SU-DHL-6 (cell line): Measurements from ENCODE around the gene CD8A.

Source experiments
- H2AFZ ChIP-seq: fragments of 200-600 bp; sonication (generic); 2 replicates; pipeline ENCODE4 v1.6.1; 2014; ENCODE audit warnings: low read depth, mild to moderate bottlenecking, moderate library complexity, mixed read lengths, antibody characterized with exemption, low read length; ENCODE audit not compliant: severe bottlenecking
- H3F3A ChIP-seq: fragments of 200-600 bp; shearing (Covaris generic); 2 replicates; pipeline ENCODE4 v1.6.0; 2016; ENCODE audit warnings: antibody characterized with exemption, mild to moderate bottlenecking; ENCODE audit not compliant: insufficient read depth
- H3K27ac ChIP-seq: fragments of 200-600 bp; sonication (generic); 2 replicates; pipeline ENCODE4 v1.5.1; 2016; ENCODE audit warnings: low read depth, mild to moderate bottlenecking, low read length, moderate library complexity, mixed read lengths
- H3K27me3 ChIP-seq: fragments of 200-600 bp; sonication (generic), shearing (Covaris generic); 2 replicates; pipeline ENCODE4 v1.6.0; 2014; ENCODE audit warnings: mild to moderate bottlenecking, low read length
- H3K36me3 ChIP-seq: fragments of 200-600 bp; sonication (generic); 2 replicates; pipeline ENCODE4 v1.6.1; 2014; ENCODE audit warnings: mild to moderate bottlenecking, low read length, mixed read lengths
- H3K4me2 ChIP-seq: fragments of 300-600, 200-600 bp; shearing (Covaris generic), sonication (generic); 2 replicates; pipeline ENCODE4 v1.6.0; 2014; ENCODE audit warnings: low read length, low read depth, mild to moderate bottlenecking; ENCODE audit not compliant: poor library complexity, severe bottlenecking
- H3K4me3 ChIP-seq: fragments of 200-600 bp; sonication (generic); 2 replicates; pipeline ENCODE4 v1.5.1; 2014; ENCODE audit warnings: antibody characterized with exemption, low read length, mild to moderate bottlenecking, mixed read lengths; ENCODE audit not compliant: insufficient read depth, poor library complexity, severe bottlenecking
- H3K79me2 ChIP-seq: fragments of 200-600 bp; sonication (generic); 2 replicates; pipeline ENCODE4 v1.6.1; 2014; ENCODE audit warnings: mild to moderate bottlenecking, low read length, moderate library complexity; ENCODE audit not compliant: insufficient read depth
- H3K9ac ChIP-seq: fragments of 200-600 bp; sonication (generic); 2 replicates; pipeline ENCODE4 v1.7.0; 2014; ENCODE audit warnings: mild to moderate bottlenecking, low read length
- H3K9me2 ChIP-seq: fragments of 200-600 bp; sonication (generic); replicated peaks from 2 replicates; pipeline ENCODE4 v1.6.1; 2014; ENCODE audit warnings: low read length; ENCODE audit not compliant: insufficient read depth
- H3K9me3 ChIP-seq: fragments of 200-600 bp; sonication (generic); 2 replicates; pipeline ENCODE4 v1.6.1; 2014; ENCODE audit warnings: low read length, mixed read lengths; ENCODE audit not compliant: insufficient read depth
- H4K20me1 ChIP-seq: fragments of 200-600 bp; sonication (generic); 2 replicates; pipeline ENCODE4 v1.6.1; 2014; ENCODE audit warnings: low read depth, mild to moderate bottlenecking, antibody characterized with exemption, low read length, moderate library complexity, mixed read lengths
- CTCF ChIP-seq: fragments of 200-600 bp; sonication (generic); IDR thresholded peaks from one replicate; pipeline ENCODE4 v1.5.1; 2017; ENCODE audit warnings: antibody characterized with exemption, mild to moderate bottlenecking, low read length, moderate library complexity; ENCODE audit not compliant: insufficient read depth, poor library complexity, severe bottlenecking
- EZH2phosphoT487 ChIP-seq: fragments of 200-600 bp; sonication (generic), shearing (Covaris generic); conservative IDR thresholded peaks from 2 replicates; pipeline ENCODE4 v1.6.1; 2018; ENCODE audit warnings: mild to moderate bottlenecking, antibody characterized with exemption, low read length, moderate library complexity, mixed read lengths

CD8A gene

GRCh38 chr2:86786001-86786536 is 4.6 kb downstream of the CD8A start:
- Histone ChIP-seq H4K20me1 (no peaks in the 10 kb centered on the region), H3K4me2 (no peak overlapping the region), H3F3A (no peaks in the 10 kb centered on the region), H3K27ac (no peak overlapping the region), H2AFZ (no peak overlapping the region), H3K9ac (no peak overlapping the region), H3K27me3 (no peaks in the 10 kb centered on the region), H3K79me2 (no peaks in the 10 kb centered on the region), H3K9me2 (no peaks in the 10 kb centered on the region), H3K9me3 (no peaks in the 10 kb centered on the region), H3K4me3 (no peak overlapping the region), H3K36me3 (no peaks in the 10 kb centered on the region)
- TF ChIP-seq EZH2phosphoT487 (no peak), CTCF (no peak)

GRCh38 chr2:86785456-86785855 is 5.3 kb downstream of the CD8A start:
- Histone ChIP-seq H3K36me3 (no peaks in the 10 kb centered on the region), H3K9ac (no peak overlapping the region), H3K27me3 (no peaks in the 10 kb centered on the region), H3K9me3 (no peaks in the 10 kb centered on the region), H3K4me3 (no peak overlapping the region), H3K27ac (no peak overlapping the region), H3K9me2 (no peaks in the 10 kb centered on the region), H2AFZ (no peak overlapping the region), H3K4me2 (no peak overlapping the region), H4K20me1 (no peaks in the 10 kb centered on the region), H3F3A (no peaks in the 10 kb centered on the region), H3K79me2 (no peaks in the 10 kb centered on the region)
- no peak for TF ChIP-seq EZH2phosphoT487

GRCh38 chr2:86783615-86784339 is 6.9 kb downstream of the CD8A start:
- no peak overlapping the region for H2AFZ ChIP-seq

More at GRCh38 chr2:86783615-86784339, 6.9 kb downstream of the CD8A start:
- H3K27me3 ChIP-seq: no peaks in the 10 kb centered on the region
- H3K36me3 ChIP-seq: no peaks in the 10 kb centered on the region
- no peak overlapping the region for H3K9ac ChIP-seq
- no peaks in the 10 kb centered on the region for H3F3A ChIP-seq
- no peak overlapping the region for H3K27ac ChIP-seq
- no peaks in the 10 kb centered on the region for H4K20me1 ChIP-seq
- no peaks in the 10 kb centered on the region for H3K79me2 ChIP-seq
- no peaks in the 10 kb centered on the region for H3K9me3 ChIP-seq
- TF ChIP-seq CTCF (no peak), EZH2phosphoT487 (no peak)
- no peaks in the 10 kb centered on the region for H3K9me2 ChIP-seq
- no peak overlapping the region for H3K4me2 ChIP-seq
- no peak overlapping the region for H3K4me3 ChIP-seq
